COR-L47 (cell line): Measurements from ENCODE around the gene KCNK10.
"Not testable (repeated sequence)": the region's sequence is repeated elsewhere in the genome, so short reads cannot be mapped to it uniquely, and the experiment has no call there.

Experiments used
- DNase-seq: peaks from one replicate; lab custom pipeline; 2025; lab: John Stamatoyannopoulos, UW

The KCNK10 gene

DNA sequence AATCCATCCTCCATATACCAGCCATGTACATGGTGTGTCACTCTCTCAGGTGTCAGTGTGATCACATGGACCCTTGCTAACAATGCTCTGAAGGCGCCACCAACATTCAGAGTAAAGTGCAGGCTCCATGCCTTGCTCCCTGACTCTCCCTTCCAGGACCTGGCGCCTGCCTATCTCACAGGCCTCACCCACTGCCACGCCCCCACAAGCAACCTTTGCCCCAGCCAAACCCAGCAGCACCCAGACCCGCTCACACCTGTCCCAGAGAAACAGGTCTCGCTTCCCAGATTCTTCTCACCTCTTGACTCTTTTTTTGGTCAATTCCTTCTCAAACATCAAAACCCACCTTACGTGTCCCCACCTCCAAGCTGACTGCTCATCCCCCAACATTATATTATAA, 52.3 kb downstream of the KCNK10 start:
- no peak for DNase-seq

- DNase-seq, result no peak
Observed at GRCh38 chr14:88269806-88270420, 53.2 kb downstream of the KCNK10 start.

DNA sequence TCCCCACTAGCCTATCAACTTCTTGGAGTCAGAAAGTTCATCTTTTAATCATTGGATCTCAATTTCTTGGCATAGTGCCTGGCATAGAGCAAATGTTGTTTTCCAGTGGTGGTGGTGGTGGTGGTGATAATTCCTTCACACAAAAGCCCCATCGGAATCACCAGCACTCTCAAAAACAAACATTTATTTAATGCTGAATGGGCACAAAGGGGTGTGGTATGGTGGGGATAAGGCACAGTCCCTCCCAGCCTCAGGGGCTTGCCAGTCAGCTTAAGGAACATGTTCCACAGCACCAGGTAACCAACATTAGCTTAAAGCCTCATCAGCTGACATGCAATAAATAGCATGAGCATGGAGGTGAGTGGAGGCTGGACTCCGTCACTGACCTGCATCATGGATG, 56.6 kb downstream of the KCNK10 start:
- no peak for DNase-seq

- no peak for DNase-seq
Observed at GRCh38 chr14:88264116-88264515, 59.0 kb downstream of the KCNK10 start.

DNA sequence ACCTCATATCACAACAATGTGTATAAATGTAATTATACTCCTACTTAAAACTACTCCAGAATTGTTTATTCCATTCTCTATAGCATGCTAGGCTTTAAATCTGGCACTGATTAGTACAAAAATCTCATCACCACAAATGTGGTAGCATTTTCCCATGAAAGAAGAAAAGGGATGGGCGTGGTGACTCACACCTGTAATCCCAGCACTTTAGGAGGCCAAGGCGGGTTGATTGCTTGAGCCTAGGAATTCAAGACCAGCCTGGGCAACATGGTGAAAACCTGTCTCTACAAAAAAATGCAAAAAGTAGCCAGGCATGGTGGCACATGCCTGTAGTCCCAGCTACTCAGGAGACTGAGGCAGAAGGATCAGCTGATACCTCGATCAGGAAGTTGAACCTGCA, 61.8 kb downstream of the KCNK10 start:
- DNase-seq, result not testable (repeated sequence)

DNA sequence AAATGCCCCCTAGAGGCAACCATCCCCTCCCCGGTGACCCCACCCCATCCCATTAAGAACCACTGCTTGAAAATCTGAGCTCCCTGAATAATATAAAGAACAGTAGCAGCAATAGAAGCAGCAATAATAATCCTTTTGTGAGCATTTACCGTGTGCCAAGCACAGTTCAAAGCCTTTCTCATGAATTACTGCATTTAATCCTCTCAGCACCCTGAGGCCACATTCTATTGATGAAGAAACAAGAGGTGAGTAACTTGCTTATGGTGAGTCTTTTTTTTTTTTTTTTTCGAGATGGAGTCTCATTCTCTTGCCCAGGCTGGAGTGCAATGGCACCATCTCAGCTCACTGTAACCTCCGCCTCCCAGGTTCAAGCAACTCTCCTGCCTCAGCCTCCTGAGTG, 65.0 kb downstream of the KCNK10 start:
- DNase-seq, result no peak

GRCh38 chr14:88256997-88257950, 65.8 kb downstream of the KCNK10 start:
- DNase-seq, result no peak

DNA sequence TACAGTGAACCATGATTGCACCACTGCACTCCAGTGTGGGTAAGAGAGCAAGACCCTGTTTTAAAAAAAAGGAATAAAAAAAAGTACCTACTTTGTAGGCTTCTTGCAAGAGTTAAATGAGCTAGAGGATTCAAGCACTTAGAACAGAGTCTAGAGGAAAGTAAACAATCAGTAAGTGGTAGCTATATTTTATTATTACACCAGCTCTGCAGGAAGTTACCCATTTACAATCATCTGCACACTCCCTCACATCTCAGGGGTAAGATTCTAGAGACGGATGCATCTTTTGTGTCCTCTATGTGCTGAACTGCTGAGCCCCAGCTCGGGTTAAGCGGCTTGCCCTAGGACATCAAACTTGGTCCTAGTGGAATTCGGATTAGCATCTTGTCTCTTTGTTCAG, 67.3 kb downstream of the KCNK10 start:
- no peak for DNase-seq

GRCh38 chr14:88255196-88255595, 67.9 kb downstream of the KCNK10 start:
- no peak for DNase-seq

DNA sequence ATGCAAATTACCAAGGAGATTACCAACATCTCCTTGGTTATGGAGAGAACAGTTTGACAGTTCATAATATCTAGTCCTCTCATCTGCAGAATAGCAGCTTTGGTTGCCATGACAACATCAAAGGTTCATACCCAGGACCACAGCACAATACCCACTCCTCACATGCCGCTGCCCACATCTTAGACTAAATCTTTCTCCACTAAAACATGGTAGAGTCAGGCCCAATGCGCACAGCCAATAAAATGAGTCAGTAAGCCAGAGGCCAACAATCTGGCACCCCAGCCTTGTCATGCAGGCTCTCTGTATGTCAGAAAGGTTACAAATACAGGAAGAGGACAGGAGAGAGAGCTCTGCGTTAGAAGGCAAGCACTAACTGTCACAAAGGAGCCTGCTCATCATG, 70.6 kb downstream of the KCNK10 start:
- no peak for DNase-seq

DNA sequence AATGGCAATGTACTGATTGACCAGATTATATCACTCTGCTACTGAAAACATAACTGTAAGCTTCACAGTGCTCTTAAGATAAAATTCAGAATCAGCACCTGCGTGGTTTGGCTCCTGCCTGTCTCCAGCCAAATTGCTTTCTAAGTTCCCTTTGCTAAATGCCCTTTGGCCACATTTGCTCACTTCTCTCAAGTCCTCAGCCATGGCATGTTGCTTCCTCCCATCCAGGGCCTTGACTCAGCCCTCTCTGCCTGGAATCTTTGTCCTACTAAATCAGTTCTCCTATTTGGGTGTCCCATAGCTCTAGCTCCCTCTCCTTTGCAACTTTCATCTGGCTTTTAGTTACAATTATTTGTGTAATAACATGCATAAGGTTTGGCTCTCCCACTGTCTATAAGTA, 71.4 kb downstream of the KCNK10 start:
- DNase-seq, result no peak

GRCh38 chr14:88249266-88249665, 73.8 kb downstream of the KCNK10 start:
- no peak for DNase-seq

GRCh38 chr14:88248606-88249005, 74.5 kb downstream of the KCNK10 start:
- DNase-seq, result no peak

GRCh38 chr14:88247228-88247627, 75.8 kb downstream of the KCNK10 start:
- no peak for DNase-seq

DNA sequence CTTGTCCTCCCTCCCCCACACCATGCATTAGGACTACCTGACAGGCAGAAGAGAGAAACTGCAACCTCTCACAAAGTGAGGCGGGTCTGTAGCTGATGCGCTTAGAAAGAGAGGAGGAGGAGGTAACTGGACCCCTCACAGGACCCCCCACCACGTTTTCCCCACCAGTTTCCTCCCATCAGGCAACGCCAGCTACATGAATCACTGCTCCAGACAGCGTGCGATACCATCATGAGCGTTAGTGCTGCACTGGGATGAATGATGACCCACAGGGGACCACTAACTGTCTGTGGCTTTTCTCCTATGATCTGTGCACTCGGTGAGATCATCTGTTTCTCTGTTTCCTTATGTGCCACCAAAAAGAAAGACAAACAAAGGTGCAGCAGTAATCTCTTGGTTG, 77.7 kb downstream of the KCNK10 start:
- peak; percentile 19 for DNase-seq

GRCh38 chr14:88243946-88244345, 79.1 kb downstream of the KCNK10 start:
- no peak for DNase-seq

GRCh38 chr14:88242446-88242845, 80.6 kb downstream of the KCNK10 start:
- no peak for DNase-seq

GRCh38 chr14:88241810-88242209, 81.3 kb downstream of the KCNK10 start:
- no peak for DNase-seq

- no peak for DNase-seq
Observed at GRCh38 chr14:88234442-88234841, 88.6 kb downstream of the KCNK10 start.

DNA sequence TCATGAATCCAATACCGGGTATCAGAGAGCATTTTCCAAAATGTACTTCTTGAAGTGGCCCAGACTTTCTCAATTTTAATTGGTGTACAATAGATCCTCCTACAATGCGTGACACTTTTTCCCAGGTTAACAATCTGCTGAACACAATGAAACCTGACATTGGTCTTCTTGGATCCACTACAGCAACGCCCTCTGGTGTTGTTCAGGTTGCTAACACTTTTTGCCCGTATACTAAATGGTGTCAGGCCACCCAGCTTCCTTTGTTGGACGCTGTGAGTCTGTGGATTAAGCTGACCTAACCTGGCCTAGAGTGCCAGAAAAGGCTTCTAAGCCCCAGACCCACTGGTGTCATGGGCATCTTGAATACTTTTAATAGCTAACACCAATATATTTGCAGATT, 89.2 kb downstream of the KCNK10 start:
- DNase-seq, result peak; percentile 46

- no peak for DNase-seq
Observed at GRCh38 chr14:88232771-88233170, 90.3 kb downstream of the KCNK10 start.

DNA sequence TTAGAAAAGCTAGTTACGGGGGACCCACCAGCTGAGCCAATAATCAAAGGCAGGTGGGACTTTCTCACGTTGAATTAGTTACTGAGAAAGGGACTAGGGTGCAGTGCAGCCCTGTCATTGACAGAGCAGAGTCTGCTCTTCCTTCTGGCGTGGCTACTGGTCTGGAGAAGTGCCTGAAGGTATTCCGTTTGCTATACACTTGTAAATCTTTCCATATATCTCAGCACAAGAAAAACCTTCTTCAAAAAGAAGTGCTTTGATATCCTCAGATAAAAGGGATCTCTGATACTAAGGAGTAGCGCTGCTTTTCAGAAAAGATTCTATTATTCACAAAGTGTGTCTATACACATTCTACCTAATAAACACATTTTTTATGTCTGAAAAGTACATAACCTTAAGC, 91.5 kb downstream of the KCNK10 start:
- no peak for DNase-seq

GRCh38 chr14:88229428-88229827, 93.6 kb downstream of the KCNK10 start:
- DNase-seq, result no peak
